HUES64 (cell line): ENCODE measurements around the gene DNAAF9.

Experiments used
- H3K27ac ChIP-seq: 2 replicates; pipeline ENCODE4 v1.7.0; 2013; ENCODE audit warnings: low read depth, low read length, inconsistent platforms
- H3K27me3 ChIP-seq: 2 replicates; pipeline ENCODE4 v1.6.1; 2013; ENCODE audit warnings: mild to moderate bottlenecking, low read length; ENCODE audit not compliant: insufficient read depth
- H3K36me3 ChIP-seq: 2 replicates; pipeline ENCODE4 v1.6.1; 2013; ENCODE audit warnings: mild to moderate bottlenecking, low read length; ENCODE audit not compliant: insufficient read depth
- H3K4me1 ChIP-seq: 2 replicates; pipeline ENCODE4 v1.6.1; 2013; ENCODE audit warnings: mild to moderate bottlenecking, low read length, moderate library complexity; ENCODE audit not compliant: insufficient read depth
- H3K4me3 ChIP-seq: 2 replicates; pipeline ENCODE4 v1.5.1; 2013; ENCODE audit warnings: mild to moderate bottlenecking, low read length, moderate library complexity
- H3K9ac ChIP-seq: 2 replicates; pipeline ENCODE4 v1.6.1; 2013; ENCODE audit warnings: mild to moderate bottlenecking, low read depth, low read length
- H3K9me3 ChIP-seq: 2 replicates; pipeline ENCODE4 v1.6.1; 2013; ENCODE audit warnings: low read depth, low read length; ENCODE audit not compliant: insufficient read depth
- WGBS: fragments of 150-250, 120-280 bp; methylation state at CpG from one replicate; pipeline ENCODE4 v1.1.7; 2013; ENCODE audit warnings: missing lambda C conversion rate; 5-methylcytosine and 5-hydroxymethylcytosine counted together

Gene DNAAF9

GRCh38 chr20:3398681-3399252 lies 8.7 kb downstream of the DNAAF9 start:
- H3K9ac ChIP-seq: no peak overlapping the region
- no peaks in the 10 kb centered on the region for H3K27me3 ChIP-seq
- H3K4me3 ChIP-seq: no peak overlapping the region
- H3K9me3 ChIP-seq: 0 out of 2 replicates have a peak, but pooled peaks cover 5% of the 10 kb centered on the region
- H3K27ac ChIP-seq: no peak overlapping the region
- H3K4me1 ChIP-seq: no peaks in the 10 kb centered on the region
- WGBS: 86% methylated on average over 1 of the region's 1 CpG
- no peaks in the 10 kb centered on the region for H3K36me3 ChIP-seq

DNA sequence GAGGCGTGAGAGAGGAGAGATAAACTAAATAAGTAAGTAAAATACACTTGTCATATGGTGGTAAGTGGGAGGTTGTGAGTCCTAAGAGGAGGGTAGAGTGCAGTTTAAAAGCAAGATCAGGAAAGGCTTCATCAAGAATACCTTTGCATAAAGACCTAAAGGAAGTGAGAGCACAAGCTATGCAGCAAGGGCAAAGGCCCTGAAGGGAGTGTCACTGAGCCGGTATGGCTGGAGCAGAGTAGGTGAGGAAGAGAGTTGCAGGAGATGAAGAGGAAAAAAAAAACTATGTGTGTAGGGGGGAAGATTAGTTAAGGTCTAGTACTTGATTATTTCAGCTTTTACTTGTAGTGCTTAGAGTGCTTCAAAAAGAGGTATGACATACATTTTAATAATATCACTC lies 11.0 kb downstream of the DNAAF9 start:
- 92% methylated on average over 2 of the region's 2 CpGs for WGBS
- Histone ChIP-seq H3K4me1 (no peaks in the 10 kb centered on the region), H3K9ac (no peak overlapping the region)

GRCh38 chr20:3392756-3393155 lies 14.7 kb downstream of the DNAAF9 start:
- Histone ChIP-seq H3K36me3 (no peaks in the 10 kb centered on the region), H3K27me3 (no peaks in the 10 kb centered on the region), H3K4me1 (0 out of 2 replicates have a peak, but pooled peaks cover 5% of the 10 kb centered on the region), H3K9me3 (0 out of 2 replicates have a peak, but pooled peaks cover 5% of the 10 kb centered on the region), H3K4me3 (no peak overlapping the region), H3K9ac (no peak overlapping the region), H3K27ac (no peak overlapping the region)
- WGBS: no CpG with 5 or more reads among the region's 1 CpG

More for the DNA sequence above, 11.0 kb downstream of the DNAAF9 start:
- no peak overlapping the region for H3K27ac ChIP-seq
- 0 out of 2 replicates have a peak, but pooled peaks cover 5% of the 10 kb centered on the region for H3K9me3 ChIP-seq
- H3K27me3 ChIP-seq: no peaks in the 10 kb centered on the region
- H3K4me3 ChIP-seq: no peak overlapping the region
- no peaks in the 10 kb centered on the region for H3K36me3 ChIP-seq

DNA sequence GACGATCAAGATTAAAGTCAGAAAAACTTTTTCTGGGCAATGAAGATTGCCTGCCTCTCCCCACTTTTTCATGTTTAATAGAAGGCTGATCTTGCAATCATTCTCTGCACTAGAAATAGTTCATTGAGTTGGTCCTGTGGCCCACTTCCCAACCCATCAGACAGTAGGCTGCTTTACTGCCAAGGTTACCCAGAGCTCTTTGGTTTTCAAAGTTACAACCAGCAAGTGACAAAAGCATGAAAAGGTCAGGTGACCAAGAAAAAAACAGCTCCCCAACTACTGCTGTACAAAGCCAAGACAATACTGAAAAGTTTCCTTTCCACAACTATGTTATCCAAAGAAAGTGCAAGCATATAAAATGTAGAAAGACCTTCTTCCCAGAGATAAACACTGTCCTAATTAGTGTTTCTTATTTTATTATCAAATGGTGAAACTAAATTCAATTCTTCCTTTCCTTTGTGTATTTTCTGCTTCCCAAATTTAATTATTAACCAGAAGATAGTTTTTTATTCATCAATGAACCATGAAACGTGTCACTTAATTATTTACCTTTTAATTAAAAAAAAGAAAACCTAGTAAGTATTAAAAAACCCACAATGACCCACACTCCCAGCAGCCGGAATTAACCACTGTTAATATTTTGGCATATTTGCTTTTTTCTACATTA lies 16.6 kb downstream of the DNAAF9 start:
- H3K27ac ChIP-seq: no peak overlapping the region
- 0 out of 2 replicates have a peak, but pooled peaks cover 5% of the 10 kb centered on the region for H3K4me1 ChIP-seq
- H3K9ac ChIP-seq: no peak overlapping the region
- no peaks in the 10 kb centered on the region for H3K36me3 ChIP-seq
- H3K27me3 ChIP-seq: no peaks in the 10 kb centered on the region
- 96% methylated on average over 1 of the region's 3 CpGs for WGBS
- no peak overlapping the region for H3K4me3 ChIP-seq
- H3K9me3 ChIP-seq: no peaks in the 10 kb centered on the region

DNA sequence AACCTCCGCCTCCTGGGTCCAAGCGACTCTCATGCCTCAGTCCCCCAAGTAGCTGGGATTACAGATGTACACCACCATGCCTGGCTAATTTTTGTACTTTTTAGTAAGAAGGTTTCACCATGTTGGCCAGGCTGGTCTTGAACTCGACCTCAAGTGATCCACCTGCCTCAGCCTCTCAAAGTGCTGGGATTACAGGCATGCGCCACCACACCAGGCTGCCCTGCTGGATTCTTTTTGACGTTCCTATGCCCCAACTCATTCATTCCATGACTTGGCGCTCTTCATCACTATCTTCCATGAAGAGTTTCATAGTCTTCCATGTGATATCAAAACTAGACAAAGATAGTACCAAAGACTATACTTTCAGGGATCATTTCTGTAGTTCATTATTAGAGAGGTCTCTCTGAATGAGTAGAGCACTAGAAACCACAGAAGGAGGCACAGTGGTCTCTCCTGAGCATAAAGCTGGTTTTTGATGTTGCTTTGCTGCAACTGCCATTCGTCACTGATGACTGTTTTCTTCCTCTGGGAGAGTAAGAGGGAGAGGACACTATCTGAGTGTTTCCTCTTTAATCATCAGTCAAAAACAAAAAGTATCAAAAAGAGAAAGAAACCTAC lies 23.5 kb downstream of the DNAAF9 start:
- no peak overlapping the region for H3K27ac ChIP-seq
- H3K27me3 ChIP-seq: no peaks in the 10 kb centered on the region
- 0 out of 2 replicates have a peak, but pooled peaks cover 3% of the 10 kb centered on the region for H3K9me3 ChIP-seq
- H3K4me1 ChIP-seq: no peaks in the 10 kb centered on the region
- no peak overlapping the region for H3K9ac ChIP-seq
- WGBS: 90% methylated on average over 7 of the region's 7 CpGs
- no peaks in the 10 kb centered on the region for H3K36me3 ChIP-seq
- no peak overlapping the region for H3K4me3 ChIP-seq

DNA sequence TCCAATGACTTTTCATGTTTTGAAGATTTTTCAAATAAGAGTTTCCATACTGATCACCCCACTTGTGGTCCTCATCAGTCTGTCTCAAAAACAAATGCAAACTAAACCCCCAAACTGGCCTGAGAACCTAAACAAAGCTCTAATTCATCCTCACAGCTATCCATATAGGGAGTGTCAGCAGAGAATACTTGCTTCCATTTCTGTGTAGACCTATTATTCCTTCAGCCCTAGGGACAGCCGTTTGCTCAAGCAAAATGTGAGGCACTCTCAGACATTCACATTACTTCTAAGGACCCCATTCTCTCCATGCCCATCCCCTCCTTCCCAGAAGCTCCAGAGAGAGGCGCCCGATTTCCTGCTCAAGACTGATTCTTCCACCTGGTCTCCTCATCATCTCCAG lies 24.6 kb downstream of the DNAAF9 start:
- Histone ChIP-seq H3K4me1 (peaks cover 4% of the 10 kb centered on the region; the same call in 1 of the 2 replicates), H3K9me3 (0 out of 2 replicates have a peak, but pooled peaks cover 3% of the 10 kb centered on the region), H3K4me3 (no peak overlapping the region), H3K36me3 (no peaks in the 10 kb centered on the region), H3K9ac (no peak overlapping the region), H3K27me3 (no peaks in the 10 kb centered on the region), H3K27ac (no peak overlapping the region)
- 94% methylated on average over 3 of the region's 3 CpGs for WGBS

DNA sequence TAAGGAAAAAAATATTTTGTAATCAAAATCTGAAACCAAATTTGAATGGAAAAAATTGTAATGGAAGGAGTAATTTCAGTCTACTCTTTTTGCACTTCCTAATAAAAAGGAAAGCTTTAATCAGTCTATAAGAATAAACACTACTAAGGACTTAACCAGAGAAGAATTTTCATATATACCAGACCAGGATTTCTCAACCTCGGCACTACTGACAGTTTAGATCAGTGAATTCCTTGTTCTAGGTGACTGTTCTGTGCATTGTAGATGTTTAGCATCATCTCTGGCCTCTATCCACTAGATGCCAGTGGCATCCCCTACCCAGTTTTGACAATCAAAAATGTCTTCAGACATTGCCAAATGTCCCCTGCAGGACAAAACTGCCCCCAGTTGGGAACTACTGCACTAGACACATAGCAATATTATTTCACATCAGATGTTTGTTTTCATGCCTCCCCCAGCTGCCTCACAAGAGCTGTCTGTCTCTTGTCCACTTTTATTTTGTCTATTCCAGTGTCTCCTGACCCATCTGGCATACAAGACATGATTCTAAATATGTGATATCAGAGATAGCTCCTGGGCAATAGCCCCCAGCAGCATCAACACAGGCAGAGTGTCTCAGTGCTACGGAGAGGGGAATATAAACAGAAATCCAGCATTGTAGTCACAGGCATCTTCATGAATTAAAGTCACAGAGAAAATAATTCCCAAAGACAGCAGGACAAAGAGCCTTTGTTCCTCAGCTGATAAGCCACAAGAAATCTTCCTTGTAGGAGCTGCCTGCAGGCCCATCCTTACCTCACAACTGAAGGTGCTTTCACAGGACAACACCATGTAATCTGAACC lies 27.0 kb downstream of the DNAAF9 start:
- H3K27me3 ChIP-seq: no peaks in the 10 kb centered on the region
- peaks cover 5% of the 10 kb centered on the region; the same call in 1 of the 2 replicates for H3K4me1 ChIP-seq
- 96% methylated on average over 2 of the region's 2 CpGs for WGBS
- H3K4me3 ChIP-seq: no peak overlapping the region
- no peak overlapping the region for H3K9ac ChIP-seq
- H3K9me3 ChIP-seq: no peaks in the 10 kb centered on the region
- no peak overlapping the region for H3K27ac ChIP-seq
- H3K36me3 ChIP-seq: 0 out of 2 replicates have a peak, but pooled peaks cover under 1% of the 10 kb centered on the region

DNA sequence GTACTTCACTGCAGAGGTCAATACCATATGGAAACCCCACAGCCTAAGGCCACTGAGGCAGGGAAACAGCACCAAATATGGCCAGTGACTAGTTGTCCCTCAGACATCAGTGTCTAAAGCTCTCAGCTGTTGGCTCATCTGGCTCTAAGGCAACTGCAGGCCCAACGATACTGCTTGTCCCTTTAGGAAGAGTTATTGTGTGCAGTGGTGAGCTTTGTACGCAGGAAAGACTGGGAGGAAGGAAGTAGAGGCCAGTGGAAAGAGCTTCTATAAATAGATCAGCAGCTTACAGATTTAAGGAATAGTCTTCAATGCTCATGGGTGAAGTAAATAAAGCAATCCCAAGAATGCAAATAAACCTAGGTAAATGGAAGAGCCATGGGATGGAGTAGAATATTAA lies 29.3 kb downstream of the DNAAF9 start:
- H3K27me3 ChIP-seq: no peaks in the 10 kb centered on the region
- peaks cover 23% of the 10 kb centered on the region for H3K36me3 ChIP-seq
- H3K27ac ChIP-seq: no peak overlapping the region
- H3K4me3 ChIP-seq: no peak overlapping the region
- H3K9me3 ChIP-seq: no peaks in the 10 kb centered on the region
- peaks cover 5% of the 10 kb centered on the region; the same call in 1 of the 2 replicates for H3K4me1 ChIP-seq
- H3K9ac ChIP-seq: no peak overlapping the region
- WGBS: 94% methylated on average over 2 of the region's 2 CpGs

DNA sequence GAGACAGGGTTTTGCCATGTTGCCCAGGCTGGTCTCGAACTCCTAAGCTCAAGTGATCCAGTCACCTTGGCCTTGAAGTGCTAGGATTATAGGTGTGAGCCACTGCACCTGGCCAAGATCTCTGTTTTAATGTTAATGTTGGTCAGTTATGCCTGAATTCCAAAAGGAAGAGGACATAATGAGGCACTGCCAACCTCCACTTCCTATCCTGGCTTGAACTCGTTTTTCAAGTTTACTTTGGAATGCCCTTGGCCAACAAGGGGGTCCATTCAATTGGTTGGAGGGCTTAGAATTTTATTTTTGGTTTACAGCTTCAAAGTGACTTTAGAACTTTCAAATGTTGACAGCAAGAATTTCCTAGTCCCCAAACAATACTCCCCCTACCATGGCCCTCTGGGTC lies 29.8 kb downstream of the DNAAF9 start:
- no peaks in the 10 kb centered on the region for H3K9me3 ChIP-seq
- H3K4me3 ChIP-seq: no peak overlapping the region
- WGBS: 86% methylated on average over 2 of the region's 2 CpGs
- H3K9ac ChIP-seq: no peak overlapping the region
- peaks cover 5% of the 10 kb centered on the region; the same call in 1 of the 2 replicates for H3K4me1 ChIP-seq
- H3K36me3 ChIP-seq: peaks cover 27% of the 10 kb centered on the region
- no peaks in the 10 kb centered on the region for H3K27me3 ChIP-seq
- no peak overlapping the region for H3K27ac ChIP-seq

DNA sequence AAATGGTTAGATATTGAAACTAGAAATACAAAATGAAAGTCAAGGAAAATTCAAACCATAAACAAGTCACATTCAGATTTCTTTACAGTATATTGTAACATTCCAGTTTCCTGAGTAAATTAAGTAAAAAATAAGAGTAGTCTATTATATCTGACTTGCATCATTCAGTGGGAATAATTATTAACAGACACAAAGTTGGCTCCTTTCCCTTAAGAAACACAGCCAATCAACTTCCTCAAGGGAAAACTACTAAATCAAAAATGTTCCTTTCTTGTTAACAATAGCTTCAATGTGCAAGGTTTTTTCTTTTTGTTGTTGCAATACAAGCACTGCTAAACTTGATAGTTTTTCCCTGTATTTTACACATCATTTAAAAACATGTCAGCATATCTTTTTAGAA lies 33.2 kb downstream of the DNAAF9 start:
- Histone ChIP-seq H3K27ac (no peak overlapping the region), H3K4me1 (peaks cover 5% of the 10 kb centered on the region; the same call in 1 of the 2 replicates), H3K27me3 (no peaks in the 10 kb centered on the region), H3K9me3 (no peaks in the 10 kb centered on the region), H3K36me3 (peaks cover 39% of the 10 kb centered on the region), H3K4me3 (no peak overlapping the region), H3K9ac (no peak overlapping the region)

DNA sequence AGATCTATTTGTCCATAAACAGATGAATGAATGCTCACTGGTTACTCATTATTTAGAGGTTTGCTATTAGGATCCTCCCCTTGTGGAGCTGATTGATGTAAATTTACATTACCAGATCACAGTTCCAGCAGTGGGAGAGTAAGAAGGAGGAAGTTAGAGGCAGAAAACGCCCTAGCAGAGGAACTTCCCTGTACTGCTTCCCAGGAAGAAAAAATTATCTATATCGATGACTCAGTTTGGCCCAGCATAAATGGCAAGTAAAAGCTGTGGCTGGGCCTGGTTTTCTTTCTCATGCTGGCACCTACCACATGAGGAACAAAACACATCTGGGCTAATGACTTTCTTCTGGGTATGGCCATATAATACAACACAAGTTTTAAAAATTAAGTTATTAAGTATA lies 35.7 kb downstream of the DNAAF9 start:
- H3K9me3 ChIP-seq: no peaks in the 10 kb centered on the region
- peaks cover 41% of the 10 kb centered on the region for H3K36me3 ChIP-seq
- H3K4me1 ChIP-seq: no peaks in the 10 kb centered on the region
- H3K4me3 ChIP-seq: no peak overlapping the region
- 87% methylated on average over 2 of the region's 2 CpGs for WGBS
- no peak overlapping the region for H3K27ac ChIP-seq
- H3K9ac ChIP-seq: no peak overlapping the region
- no peaks in the 10 kb centered on the region for H3K27me3 ChIP-seq
